GM23338 (cell line): ENCODE measurements around the gene TSPAN19. TPM values are rescaled to one million over a fixed set of nuclear protein-coding genes. Genes with fewer than 3 reads are reported as not detected.

ENCODE experiments used
- ATAC-seq: fragments of 200-7000 bp; cut with Tn5 transposase; 3 replicates; pipeline ENCODE4 v1.9.1; 2020
- DNase-seq: peaks from one replicate; pipeline ENCODE4 v3.0.0-alpha.2; 2015; ENCODE audit warnings: low spot score
- H2AFZ ChIP-seq: fragments of 200-600 bp; sonication (generic); 2 replicates; pipeline ENCODE4 v1.8.0; 2016; ENCODE audit warnings: antibody characterized with exemption, mild to moderate bottlenecking, moderate library complexity
- H3F3A ChIP-seq: fragments of 200-600 bp; sonication (generic); replicated peaks from 2 replicates; pipeline ENCODE4 v1.8.0; 2017; ENCODE audit warnings: antibody characterized with exemption, mixed run types, low read depth
- H3K27ac ChIP-seq: fragments of 200-600 bp; sonication (generic); 2 replicates; pipeline ENCODE4 v1.6.1; 2016; ENCODE audit warnings: low read depth
- H3K27me3 ChIP-seq: fragments of 200-600 bp; sonication (generic); 2 replicates; pipeline ENCODE4 v1.8.0; 2016; ENCODE audit warnings: mild to moderate bottlenecking, mixed run types, moderate library complexity; ENCODE audit not compliant: insufficient read depth
- H3K36me3 ChIP-seq: fragments of 200-600 bp; sonication (generic); 2 replicates; pipeline ENCODE4 v1.8.0; 2016; ENCODE audit warnings: mild to moderate bottlenecking; ENCODE audit not compliant: insufficient read depth
- H3K4me1 ChIP-seq: fragments of 200-600 bp; sonication (generic); 2 replicates; pipeline ENCODE4 v1.8.0; 2016; ENCODE audit warnings: mild to moderate bottlenecking, moderate library complexity; ENCODE audit not compliant: insufficient read depth
- H3K4me2 ChIP-seq: fragments of 200-600 bp; sonication (generic); 2 replicates; pipeline ENCODE4 v1.7.1; 2017; ENCODE audit warnings: mixed run types
- H3K4me3 ChIP-seq: fragments of 200-600 bp; sonication (generic); 2 replicates; pipeline ENCODE4 v1.6.1; 2016; ENCODE audit warnings: mixed run types
- H3K79me2 ChIP-seq: fragments of 200-600 bp; sonication (generic); replicated peaks from 2 replicates; pipeline ENCODE4 v1.8.0; 2017; ENCODE audit warnings: mild to moderate bottlenecking; ENCODE audit not compliant: insufficient read depth
- H3K9me2 ChIP-seq: fragments of 200-600 bp; sonication (generic); 2 replicates; pipeline ENCODE4 v1.8.0; 2017; ENCODE audit not compliant: insufficient read depth
- H4K20me1 ChIP-seq: fragments of 200-600 bp; sonication (generic); replicated peaks from 2 replicates; pipeline ENCODE4 v1.8.0; 2017; ENCODE audit warnings: mild to moderate bottlenecking; ENCODE audit not compliant: insufficient read depth
- H3K27ac Mint-ChIP-seq: 2 replicates; pipeline ENCODE4 v1.8.0; 2020; ENCODE audit warnings: inconsistent platforms, mild to moderate bottlenecking, moderate library complexity, mixed read lengths
- H3K27me3 Mint-ChIP-seq: 3 replicates; pipeline ENCODE4 v1.8.0; 2022; ENCODE audit warnings: low read depth, mild to moderate bottlenecking, moderate library complexity, mixed read lengths, inconsistent platforms; ENCODE audit not compliant: insufficient read depth, poor library complexity
- H3K36me3 Mint-ChIP-seq: 3 replicates; pipeline ENCODE4 v1.8.0; 2021; ENCODE audit warnings: low read depth, mild to moderate bottlenecking, inconsistent platforms, moderate library complexity, mixed read lengths
- H3K4me1 Mint-ChIP-seq: 3 replicates; pipeline ENCODE4 v1.8.0; 2020; ENCODE audit warnings: mild to moderate bottlenecking, inconsistent platforms, mixed read lengths
- H3K4me3 Mint-ChIP-seq: 3 replicates; pipeline ENCODE4 v1.8.0; 2021; ENCODE audit warnings: moderate library complexity, mild to moderate bottlenecking, inconsistent platforms, mixed read lengths
- H3K9me3 Mint-ChIP-seq: 3 replicates; pipeline ENCODE4 v1.8.0; 2020; ENCODE audit warnings: moderate library complexity, mild to moderate bottlenecking, inconsistent platforms, mixed read lengths
- CREB1 ChIP-seq: fragments of 250-450 bp; sonication (Bioruptor Pico); IDR thresholded peaks from 2 replicates; pipeline ENCODE4 v1.5.0; 2020; ENCODE audit warnings: low read depth, mild to moderate bottlenecking, moderate library complexity
- EZH2phosphoT487 ChIP-seq: fragments of 200-600 bp; sonication (generic); IDR thresholded peaks from one replicate; pipeline ENCODE4 v1.8.1; 2018; ENCODE audit warnings: antibody characterized with exemption; ENCODE audit not compliant: unreplicated experiment
- JUNB ChIP-seq: IDR thresholded peaks from one replicate; pipeline ENCODE4 v1.6.1; 2016; ENCODE audit warnings: antibody characterized with exemption; ENCODE audit not compliant: unreplicated experiment
- POLR2AphosphoS5 ChIP-seq: IDR thresholded peaks from 2 replicates; pipeline ENCODE4 v1.6.1; 2016; ENCODE audit warnings: antibody characterized with exemption, low read depth
- STAT1 ChIP-seq: IDR thresholded peaks from one replicate; pipeline ENCODE4 v1.6.1; 2016; ENCODE audit warnings: antibody characterized with exemption; ENCODE audit not compliant: unreplicated experiment
- ZNF114 ChIP-seq: fragments of 250-450 bp; sonication (Bioruptor Pico); IDR thresholded peaks from 2 replicates; pipeline ENCODE4 v1.5.0; 2020; ENCODE audit warnings: mild to moderate bottlenecking, moderate library complexity
- ZNF331 ChIP-seq: fragments of 250-450 bp; sonication (Bioruptor Pico); IDR thresholded peaks from 2 replicates; pipeline ENCODE4 v1.5.0; 2020; ENCODE audit warnings: low read depth, mild to moderate bottlenecking, moderate library complexity
- polyA plus RNA-seq: library from polyadenylated mRNA; unstranded; fragments of >200 nt; fragmentation: Nextera tagmentation; extraction: Ambion mirVana; gene quantifications from 2 replicates; pipeline ENCODE4 v1.2.1, GENCODE V29; 2016
- total RNA-seq: library from RNA; depleted of rRNA; stranded (reverse); fragments of >200 nt; shearing (Covaris generic); gene quantifications from 2 replicates; pipeline ENCODE4 v1.2.3, GENCODE V29; 2014
- TF ChIP-seq, protein P1 (sequence below): fragments of 250-450 bp; sonication (Bioruptor Pico); IDR thresholded peaks from 2 replicates; pipeline ENCODE4 v1.5.0; 2020; ENCODE audit warnings: mild to moderate bottlenecking, moderate library complexity
- TF ChIP-seq, protein P2 (sequence below): IDR thresholded peaks from one replicate; pipeline ENCODE4 v1.6.1; 2018; ENCODE audit warnings: antibody characterized with exemption; ENCODE audit not compliant: unreplicated experiment
- TF ChIP-seq, protein P3 (sequence below), 2 experiments: fragments of 200-600 bp in 1 of 2; sonication (generic) in 1 of 2; conservative IDR thresholded peaks; 2 replicates each; pipeline versions ENCODE4 v1.5.1 to v1.6.1; 2016 to 2017; ENCODE audit warnings: antibody characterized with exemption in 2 of 2, low read depth in 2 of 2, mild to moderate bottlenecking in 2 of 2, moderate library complexity in 1 of 2

Gene TSPAN19
- total and polyA plus RNA-seq, 2 experiments from 2014 or later, result 0.44 to 0.80 TPM

DNA sequence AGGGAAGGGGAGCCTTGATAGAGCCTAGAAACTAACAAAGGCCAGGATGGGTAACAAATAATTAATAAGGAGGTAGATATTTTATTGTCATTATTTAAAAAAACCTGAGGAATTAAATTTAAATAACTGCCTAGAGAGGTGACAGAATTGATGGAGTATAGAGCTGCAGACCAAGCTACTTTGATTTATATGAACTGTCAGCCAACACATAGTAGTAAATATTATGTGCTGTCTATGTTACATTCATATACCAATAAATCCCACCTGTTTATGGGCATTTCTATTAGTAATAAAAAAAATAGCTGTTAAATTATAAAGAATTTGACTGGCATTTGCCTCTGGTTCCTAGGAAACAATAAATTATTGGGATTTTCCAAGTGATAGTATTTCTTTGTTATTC is 37.7 kb downstream of the TSPAN19 start (continued):
- TF ChIP-seq, protein P1, sequence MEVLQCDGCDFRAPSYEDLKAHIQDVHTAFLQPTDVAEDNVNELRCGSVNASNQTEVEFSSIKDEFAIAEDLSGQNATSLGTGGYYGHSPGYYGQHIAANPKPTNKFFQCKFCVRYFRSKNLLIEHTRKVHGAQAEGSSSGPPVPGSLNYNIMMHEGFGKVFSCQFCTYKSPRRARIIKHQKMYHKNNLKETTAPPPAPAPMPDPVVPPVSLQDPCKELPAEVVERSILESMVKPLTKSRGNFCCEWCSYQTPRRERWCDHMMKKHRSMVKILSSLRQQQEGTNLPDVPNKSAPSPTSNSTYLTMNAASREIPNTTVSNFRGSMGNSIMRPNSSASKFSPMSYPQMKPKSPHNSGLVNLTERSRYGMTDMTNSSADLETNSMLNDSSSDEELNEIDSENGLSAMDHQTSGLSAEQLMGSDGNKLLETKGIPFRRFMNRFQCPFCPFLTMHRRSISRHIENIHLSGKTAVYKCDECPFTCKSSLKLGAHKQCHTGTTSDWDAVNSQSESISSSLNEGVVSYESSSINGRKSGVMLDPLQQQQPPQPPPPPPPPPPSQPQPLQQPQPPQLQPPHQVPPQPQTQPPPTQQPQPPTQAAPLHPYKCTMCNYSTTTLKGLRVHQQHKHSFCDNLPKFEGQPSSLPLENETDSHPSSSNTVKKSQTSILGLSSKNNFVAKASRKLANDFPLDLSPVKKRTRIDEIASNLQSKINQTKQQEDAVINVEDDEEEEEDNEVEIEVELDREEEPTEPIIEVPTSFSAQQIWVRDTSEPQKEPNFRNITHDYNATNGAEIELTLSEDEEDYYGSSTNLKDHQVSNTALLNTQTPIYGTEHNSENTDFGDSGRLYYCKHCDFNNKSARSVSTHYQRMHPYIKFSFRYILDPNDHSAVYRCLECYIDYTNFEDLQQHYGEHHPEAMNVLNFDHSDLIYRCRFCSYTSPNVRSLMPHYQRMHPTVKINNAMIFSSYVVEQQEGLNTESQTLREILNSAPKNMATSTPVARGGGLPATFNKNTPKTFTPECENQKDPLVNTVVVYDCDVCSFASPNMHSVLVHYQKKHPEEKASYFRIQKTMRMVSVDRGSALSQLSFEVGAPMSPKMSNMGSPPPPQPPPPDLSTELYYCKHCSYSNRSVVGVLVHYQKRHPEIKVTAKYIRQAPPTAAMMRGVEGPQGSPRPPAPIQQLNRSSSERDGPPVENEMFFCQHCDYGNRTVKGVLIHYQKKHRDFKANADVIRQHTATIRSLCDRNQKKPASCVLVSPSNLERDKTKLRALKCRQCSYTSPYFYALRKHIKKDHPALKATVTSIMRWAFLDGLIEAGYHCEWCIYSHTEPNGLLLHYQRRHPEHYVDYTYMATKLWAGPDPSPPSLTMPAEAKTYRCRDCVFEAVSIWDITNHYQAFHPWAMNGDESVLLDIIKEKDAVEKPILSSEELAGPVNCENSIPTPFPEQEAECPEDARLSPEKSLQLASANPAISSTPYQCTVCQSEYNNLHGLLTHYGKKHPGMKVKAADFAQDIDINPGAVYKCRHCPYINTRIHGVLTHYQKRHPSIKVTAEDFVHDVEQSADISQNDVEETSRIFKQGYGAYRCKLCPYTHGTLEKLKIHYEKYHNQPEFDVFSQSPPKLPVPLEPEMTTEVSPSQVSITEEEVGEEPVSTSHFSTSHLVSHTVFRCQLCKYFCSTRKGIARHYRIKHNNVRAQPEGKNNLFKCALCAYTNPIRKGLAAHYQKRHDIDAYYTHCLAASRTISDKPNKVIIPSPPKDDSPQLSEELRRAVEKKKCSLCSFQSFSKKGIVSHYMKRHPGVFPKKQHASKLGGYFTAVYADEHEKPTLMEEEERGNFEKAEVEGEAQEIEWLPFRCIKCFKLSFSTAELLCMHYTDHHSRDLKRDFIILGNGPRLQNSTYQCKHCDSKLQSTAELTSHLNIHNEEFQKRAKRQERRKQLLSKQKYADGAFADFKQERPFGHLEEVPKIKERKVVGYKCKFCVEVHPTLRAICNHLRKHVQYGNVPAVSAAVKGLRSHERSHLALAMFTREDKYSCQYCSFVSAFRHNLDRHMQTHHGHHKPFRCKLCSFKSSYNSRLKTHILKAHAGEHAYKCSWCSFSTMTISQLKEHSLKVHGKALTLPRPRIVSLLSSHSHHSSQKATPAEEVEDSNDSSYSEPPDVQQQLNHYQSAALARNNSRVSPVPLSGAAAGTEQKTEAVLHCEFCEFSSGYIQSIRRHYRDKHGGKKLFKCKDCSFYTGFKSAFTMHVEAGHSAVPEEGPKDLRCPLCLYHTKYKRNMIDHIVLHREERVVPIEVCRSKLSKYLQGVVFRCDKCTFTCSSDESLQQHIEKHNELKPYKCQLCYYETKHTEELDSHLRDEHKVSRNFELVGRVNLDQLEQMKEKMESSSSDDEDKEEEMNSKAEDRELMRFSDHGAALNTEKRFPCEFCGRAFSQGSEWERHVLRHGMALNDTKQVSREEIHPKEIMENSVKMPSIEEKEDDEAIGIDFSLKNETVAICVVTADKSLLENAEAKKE (CRISPR knock-in tag), result no peak
- TF ChIP-seq ZNF114 (no peak), JUNB (no peak), STAT1 (no peak), CREB1 (no peak), POLR2AphosphoS5 (no peak)
- TF ChIP-seq, protein P2, sequence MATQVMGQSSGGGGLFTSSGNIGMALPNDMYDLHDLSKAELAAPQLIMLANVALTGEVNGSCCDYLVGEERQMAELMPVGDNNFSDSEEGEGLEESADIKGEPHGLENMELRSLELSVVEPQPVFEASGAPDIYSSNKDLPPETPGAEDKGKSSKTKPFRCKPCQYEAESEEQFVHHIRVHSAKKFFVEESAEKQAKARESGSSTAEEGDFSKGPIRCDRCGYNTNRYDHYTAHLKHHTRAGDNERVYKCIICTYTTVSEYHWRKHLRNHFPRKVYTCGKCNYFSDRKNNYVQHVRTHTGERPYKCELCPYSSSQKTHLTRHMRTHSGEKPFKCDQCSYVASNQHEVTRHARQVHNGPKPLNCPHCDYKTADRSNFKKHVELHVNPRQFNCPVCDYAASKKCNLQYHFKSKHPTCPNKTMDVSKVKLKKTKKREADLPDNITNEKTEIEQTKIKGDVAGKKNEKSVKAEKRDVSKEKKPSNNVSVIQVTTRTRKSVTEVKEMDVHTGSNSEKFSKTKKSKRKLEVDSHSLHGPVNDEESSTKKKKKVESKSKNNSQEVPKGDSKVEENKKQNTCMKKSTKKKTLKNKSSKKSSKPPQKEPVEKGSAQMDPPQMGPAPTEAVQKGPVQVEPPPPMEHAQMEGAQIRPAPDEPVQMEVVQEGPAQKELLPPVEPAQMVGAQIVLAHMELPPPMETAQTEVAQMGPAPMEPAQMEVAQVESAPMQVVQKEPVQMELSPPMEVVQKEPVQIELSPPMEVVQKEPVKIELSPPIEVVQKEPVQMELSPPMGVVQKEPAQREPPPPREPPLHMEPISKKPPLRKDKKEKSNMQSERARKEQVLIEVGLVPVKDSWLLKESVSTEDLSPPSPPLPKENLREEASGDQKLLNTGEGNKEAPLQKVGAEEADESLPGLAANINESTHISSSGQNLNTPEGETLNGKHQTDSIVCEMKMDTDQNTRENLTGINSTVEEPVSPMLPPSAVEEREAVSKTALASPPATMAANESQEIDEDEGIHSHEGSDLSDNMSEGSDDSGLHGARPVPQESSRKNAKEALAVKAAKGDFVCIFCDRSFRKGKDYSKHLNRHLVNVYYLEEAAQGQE, result no peak

DNA sequence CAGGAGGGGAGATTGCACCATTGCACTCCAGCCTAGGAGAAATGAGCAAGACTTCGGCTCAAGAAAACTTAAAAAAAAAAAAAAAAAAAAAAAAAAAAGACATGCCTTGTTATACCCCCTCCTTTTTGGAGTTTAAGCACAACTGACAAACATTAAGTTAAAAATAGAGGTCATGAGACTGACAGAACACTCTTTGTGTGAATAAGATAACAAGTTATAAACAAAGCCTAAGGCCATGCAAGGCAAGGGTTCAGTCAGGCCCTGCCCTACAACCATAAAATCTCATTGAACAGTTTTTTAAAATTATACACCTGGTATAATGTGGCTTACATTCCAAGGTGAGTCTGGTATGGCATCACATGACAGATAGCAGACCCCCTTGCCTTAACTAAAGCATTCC is 39.3 kb downstream of the TSPAN19 start:
- H3K9me2 ChIP-seq, result 0 out of 2 replicates have a peak, but pooled peaks cover 7% of the 10 kb centered on the region
- no peak overlapping the region for H3K4me2 ChIP-seq
- Mint-ChIP-seq H3K9me3 (no peaks in the 10 kb centered on the region), H3K27ac (no peak overlapping the region), H3K4me3 (no peak overlapping the region), H3K36me3 (no peaks in the 10 kb centered on the region), H3K4me1 (peaks cover 15% of the 10 kb centered on the region), H3K27me3 (peaks cover 4% of the 10 kb centered on the region)
- no peaks in the 10 kb centered on the region for H3F3A ChIP-seq
- DNase-seq, result peak; percentile 10
- no peak overlapping the region for H3K27ac ChIP-seq
- no peak overlapping the region for H3K4me3 ChIP-seq
- H3K36me3 ChIP-seq, result no peaks in the 10 kb centered on the region
- H2AFZ ChIP-seq, result peak overlapping the region; percentile 73
- H3K27me3 ChIP-seq, result no peaks in the 10 kb centered on the region
- no peaks in the 10 kb centered on the region for H3K79me2 ChIP-seq
- H3K4me1 ChIP-seq, result peaks cover 16% of the 10 kb centered on the region
- ATAC-seq, result no peak
- H4K20me1 ChIP-seq, result no peaks in the 10 kb centered on the region
- TF ChIP-seq, protein P3, sequence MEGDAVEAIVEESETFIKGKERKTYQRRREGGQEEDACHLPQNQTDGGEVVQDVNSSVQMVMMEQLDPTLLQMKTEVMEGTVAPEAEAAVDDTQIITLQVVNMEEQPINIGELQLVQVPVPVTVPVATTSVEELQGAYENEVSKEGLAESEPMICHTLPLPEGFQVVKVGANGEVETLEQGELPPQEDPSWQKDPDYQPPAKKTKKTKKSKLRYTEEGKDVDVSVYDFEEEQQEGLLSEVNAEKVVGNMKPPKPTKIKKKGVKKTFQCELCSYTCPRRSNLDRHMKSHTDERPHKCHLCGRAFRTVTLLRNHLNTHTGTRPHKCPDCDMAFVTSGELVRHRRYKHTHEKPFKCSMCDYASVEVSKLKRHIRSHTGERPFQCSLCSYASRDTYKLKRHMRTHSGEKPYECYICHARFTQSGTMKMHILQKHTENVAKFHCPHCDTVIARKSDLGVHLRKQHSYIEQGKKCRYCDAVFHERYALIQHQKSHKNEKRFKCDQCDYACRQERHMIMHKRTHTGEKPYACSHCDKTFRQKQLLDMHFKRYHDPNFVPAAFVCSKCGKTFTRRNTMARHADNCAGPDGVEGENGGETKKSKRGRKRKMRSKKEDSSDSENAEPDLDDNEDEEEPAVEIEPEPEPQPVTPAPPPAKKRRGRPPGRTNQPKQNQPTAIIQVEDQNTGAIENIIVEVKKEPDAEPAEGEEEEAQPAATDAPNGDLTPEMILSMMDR (conservative IDR thresholded peaks at IDR 0.05; ENCODE audit: low read depth in 2 of 2), result no peak
- TF ChIP-seq EZH2phosphoT487, result no peak
- no peak for TF ChIP-seq ZNF331 (CRISPR knock-in tag)
- TF ChIP-seq ZNF114, result no peak
- TF ChIP-seq, protein P2, result no peak
